Muscle layer of duodenum (tissue), 2 donors: Measurements from ENCODE around the gene GPR135.
"Not testable (repeated sequence)": the region's sequence is repeated elsewhere in the genome, so short reads cannot be mapped to it uniquely, and the experiment has no call there.

Experiments used
- H3K27ac ChIP-seq: one replicate; pipeline ENCODE4 v1.7.0; 2013; ENCODE audit warnings: mild to moderate bottlenecking, low read length
- H3K27me3 ChIP-seq: one replicate; pipeline ENCODE4 v1.7.0; 2013; ENCODE audit warnings: low read depth, mild to moderate bottlenecking, control low read depth, low read length
- H3K36me3 ChIP-seq, 2 donors: one replicate each; pipeline ENCODE4 v1.7.0; 2013; ENCODE audit warnings: low read length in 2 of 2, control low read depth in 1 of 2, mild to moderate bottlenecking in 1 of 2; ENCODE audit not compliant: insufficient read depth in 2 of 2, control insufficient read depth in 1 of 2
- H3K4me1 ChIP-seq, 2 donors: one replicate each; pipeline ENCODE4 v1.7.0; 2013; ENCODE audit warnings: low read length in 2 of 2, mild to moderate bottlenecking in 2 of 2, control low read depth in 1 of 2, moderate library complexity in 1 of 2; ENCODE audit not compliant: insufficient read depth in 2 of 2, control insufficient read depth in 1 of 2
- H3K4me3 ChIP-seq, 2 donors: one replicate each; pipeline ENCODE4 v1.7.0; 2013; ENCODE audit warnings: low read length in 2 of 2, low read depth in 1 of 2, mild to moderate bottlenecking in 1 of 2
- H3K9me3 ChIP-seq, 2 donors: one replicate each; pipeline ENCODE4 v1.7.0; 2013; ENCODE audit warnings: low read length in 2 of 2, control low read depth in 1 of 2, mild to moderate bottlenecking in 1 of 2; ENCODE audit not compliant: control insufficient read depth in 1 of 2
- donor health status: healthy.

Gene GPR135

DNA sequence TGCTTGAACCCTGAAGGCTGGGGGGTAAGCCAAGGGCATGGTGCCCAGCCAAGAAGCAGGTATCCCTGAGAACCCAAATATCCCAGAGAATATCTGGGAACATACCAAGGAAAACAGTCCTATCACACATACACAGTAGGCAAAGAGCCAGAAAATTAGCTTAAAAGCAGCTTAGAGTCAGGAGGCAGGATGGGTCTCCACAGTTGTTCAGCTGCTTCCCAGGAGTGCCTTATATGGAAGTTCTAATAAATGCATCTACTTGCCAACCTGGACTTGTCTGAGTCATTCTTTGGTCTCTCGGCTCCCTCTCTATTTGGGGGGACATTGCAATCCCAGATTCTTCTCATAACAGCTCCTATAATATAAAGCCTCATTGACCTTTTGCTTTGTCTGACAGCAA, 9.0 kb upstream of the GPR135 start:
- peaks cover 0 to 2% of the 10 kb centered on the region in 2 donors for H3K4me1 ChIP-seq
- H3K27ac ChIP-seq, result no peak overlapping the region
- H3K27me3 ChIP-seq, result no peaks in the 10 kb centered on the region
- peaks cover 16 to 28% of the 10 kb centered on the region in 2 donors for H3K36me3 ChIP-seq
- no peaks in the 10 kb centered on the region for H3K9me3 ChIP-seq
- H3K4me3 ChIP-seq, result no peak overlapping the region

GRCh38 chr14:59464486-59465315, 479 bp downstream of the GPR135 start:
- Histone ChIP-seq H3K4me3 (peak overlapping the region; percentile 38 to 74), H3K4me1 (peaks cover 0 to 12% of the 10 kb centered on the region in 2 donors), H3K36me3 (no peaks in the 10 kb centered on the region), H3K9me3 (no peaks in the 10 kb centered on the region), H3K27ac (no peak overlapping the region), H3K27me3 (no peaks in the 10 kb centered on the region)

DNA sequence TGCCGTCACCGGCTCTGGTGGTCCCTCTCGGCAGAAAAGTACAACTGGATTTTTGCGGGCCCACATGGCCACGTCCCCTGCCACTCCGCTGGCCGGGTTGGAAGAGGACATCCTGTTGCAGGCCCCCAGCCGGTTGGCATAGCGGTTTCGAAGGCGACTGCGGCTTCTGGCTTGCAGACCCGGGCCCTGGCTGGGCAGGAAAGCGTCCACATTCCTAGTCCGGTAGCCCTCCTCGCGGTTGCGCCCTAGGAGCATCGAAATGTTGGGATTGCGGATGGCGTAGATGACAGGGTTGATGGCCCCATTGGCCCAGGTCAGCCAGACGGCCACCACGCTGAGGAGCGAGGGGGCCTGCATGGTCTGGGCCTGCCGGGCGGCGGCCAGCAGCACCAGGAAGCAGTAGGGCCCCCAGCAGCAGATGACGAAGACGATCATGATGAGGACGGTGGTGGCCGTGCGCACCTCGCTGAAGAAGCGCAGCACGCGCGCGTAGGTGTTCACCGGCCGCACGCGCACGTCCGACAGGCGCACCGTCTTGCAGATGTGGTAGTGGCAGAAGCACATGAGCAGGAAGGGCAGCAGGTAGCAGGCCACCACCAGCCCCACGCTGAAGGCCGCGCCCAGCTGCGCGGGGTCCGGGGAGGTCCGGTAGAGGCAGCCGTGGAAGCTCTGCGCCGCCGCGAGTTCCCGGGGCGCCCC, 1.2 kb downstream of the GPR135 start:
- H3K9me3 ChIP-seq, result no peaks in the 10 kb centered on the region
- H3K36me3 ChIP-seq, result no peaks in the 10 kb centered on the region
- H3K27ac ChIP-seq, result no peak overlapping the region
- H3K27me3 ChIP-seq, result no peaks in the 10 kb centered on the region
- peak overlapping the region; percentile 38 to 74 for H3K4me3 ChIP-seq
- H3K4me1 ChIP-seq, result peaks cover 0 to 12% of the 10 kb centered on the region in 2 donors

DNA sequence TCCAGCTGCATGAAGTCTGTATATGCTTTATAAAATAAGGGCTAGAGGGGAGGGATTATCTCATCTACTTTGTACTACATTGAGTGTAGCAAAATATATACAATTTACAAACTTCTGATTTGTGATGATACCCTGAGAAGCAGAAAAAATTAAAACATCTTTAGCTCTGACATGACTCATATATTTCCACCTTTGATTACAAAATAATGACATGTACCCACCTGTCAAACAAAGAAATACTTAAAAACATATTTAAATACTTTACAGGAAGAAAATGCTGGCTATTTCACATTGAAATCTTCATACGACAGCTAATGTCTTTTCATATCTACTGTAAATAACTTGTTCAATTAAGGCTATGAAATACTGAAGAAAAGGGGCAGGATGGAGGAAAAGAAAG, 3.3 kb downstream of the GPR135 start:
- H3K4me3 ChIP-seq, result no peak overlapping the region
- no peaks in the 10 kb centered on the region for H3K36me3 ChIP-seq

GRCh38 chr14:59460378-59460777, 4.8 kb downstream of the GPR135 start:
- H3K4me3 ChIP-seq, result no peak overlapping the region
- no peaks in the 10 kb centered on the region for H3K9me3 ChIP-seq
- H3K36me3 ChIP-seq, result peaks cover 0 to 8% of the 10 kb centered on the region in 2 donors
- H3K4me1 ChIP-seq, result peaks cover 0 to 12% of the 10 kb centered on the region in 2 donors
- H3K27me3 ChIP-seq, result no peaks in the 10 kb centered on the region
- no peak overlapping the region for H3K27ac ChIP-seq

More for the DNA sequence above, 3.3 kb downstream of the GPR135 start:
- H3K4me1 ChIP-seq, result peaks cover 0 to 12% of the 10 kb centered on the region in 2 donors
- no peaks in the 10 kb centered on the region for H3K9me3 ChIP-seq
- no peaks in the 10 kb centered on the region for H3K27me3 ChIP-seq
- H3K27ac ChIP-seq, result no peak overlapping the region

GRCh38 chr14:59458486-59458885, 6.7 kb downstream of the GPR135 start:
- H3K9me3 ChIP-seq, result no peaks in the 10 kb centered on the region
- no peak overlapping the region for H3K27ac ChIP-seq
- H3K36me3 ChIP-seq, result peaks cover 0 to 12% of the 10 kb centered on the region in 2 donors
- H3K27me3 ChIP-seq, result no peaks in the 10 kb centered on the region
- H3K4me1 ChIP-seq, result peaks cover 0 to 5% of the 10 kb centered on the region in 2 donors
- no peak overlapping the region for H3K4me3 ChIP-seq

DNA sequence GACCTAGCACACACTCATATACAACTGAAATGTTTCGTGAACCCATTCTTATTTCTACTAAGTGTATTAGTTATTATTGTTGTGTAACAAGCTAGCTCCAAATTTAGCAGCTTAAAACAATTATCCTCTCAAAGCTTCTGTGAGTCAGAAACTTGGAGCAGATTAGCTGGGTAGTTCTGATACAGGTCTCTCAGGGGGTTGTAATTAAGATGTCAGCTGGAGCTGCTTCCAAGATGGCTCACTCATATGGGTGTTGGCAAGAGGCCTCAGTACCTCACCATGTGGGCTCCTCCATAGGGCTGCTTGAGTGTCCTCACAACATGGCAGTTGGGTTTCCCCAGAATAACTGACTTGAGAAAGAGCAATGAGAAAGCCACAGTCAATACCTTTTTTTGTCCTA, 9.8 kb downstream of the GPR135 start:
- Histone ChIP-seq H3K4me3 (no peak overlapping the region), H3K4me1 (no peaks in the 10 kb centered on the region), H3K27me3 (no peaks in the 10 kb centered on the region), H3K36me3 (peaks cover 0 to 12% of the 10 kb centered on the region in 2 donors), H3K9me3 (no peaks in the 10 kb centered on the region), H3K27ac (no peak overlapping the region)

- peak overlapping the region; percentile 18 for H3K27ac ChIP-seq
- no peaks in the 10 kb centered on the region for H3K9me3 ChIP-seq
- H3K27me3 ChIP-seq, result no peaks in the 10 kb centered on the region
These were observed 11.0 kb downstream of the GPR135 start for GRCh38 chr14:59454139-59454538.

DNA sequence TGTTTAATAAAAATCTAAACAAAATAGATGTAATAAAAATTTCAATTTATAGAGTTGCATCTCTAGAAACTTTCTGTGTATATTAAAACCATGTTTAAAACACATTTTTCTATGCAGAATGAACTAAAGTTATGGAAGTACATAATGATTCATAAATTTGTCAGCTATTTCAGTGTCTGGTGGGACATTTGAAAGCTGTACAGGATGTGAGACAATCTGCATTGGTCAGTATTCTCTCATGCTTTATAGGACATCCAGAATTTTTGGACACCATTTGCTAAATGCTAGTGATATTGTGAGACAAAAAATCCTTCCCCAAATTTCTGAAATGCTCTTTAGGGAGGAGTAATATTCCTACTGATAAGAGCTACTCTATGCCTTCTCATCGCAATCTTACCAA, 13.3 kb downstream of the GPR135 start:
- Histone ChIP-seq H3K4me3 (no peak overlapping the region), H3K27ac (no peak overlapping the region), H3K27me3 (no peaks in the 10 kb centered on the region), H3K9me3 (no peaks in the 10 kb centered on the region), H3K36me3 (peaks cover 0 to 12% of the 10 kb centered on the region in 2 donors), H3K4me1 (no peaks in the 10 kb centered on the region)

More at GRCh38 chr14:59454139-59454538, 11.0 kb downstream of the GPR135 start:
- Histone ChIP-seq H3K36me3 (peaks cover 0 to 12% of the 10 kb centered on the region in 2 donors), H3K4me1 (no peaks in the 10 kb centered on the region), H3K4me3 (no peak overlapping the region)

DNA sequence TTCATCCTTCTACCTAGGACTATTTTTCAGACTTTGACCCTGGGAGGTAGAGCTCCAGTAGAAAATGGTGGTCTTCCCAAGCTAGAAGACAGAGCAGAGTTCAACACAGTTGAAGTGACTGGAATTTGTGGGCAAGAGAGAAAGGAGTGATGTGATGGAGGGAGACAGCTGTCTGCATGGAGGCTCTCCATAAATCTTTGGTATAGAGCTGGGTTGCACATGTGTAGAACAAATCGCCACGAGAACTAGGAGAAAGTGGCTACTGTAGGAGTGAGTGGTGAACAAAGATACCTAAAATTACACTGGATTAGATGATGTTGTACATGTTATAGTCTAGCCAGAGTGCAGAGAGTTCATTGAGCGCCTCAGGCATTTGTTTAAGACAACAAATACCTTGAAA, 14.5 kb downstream of the GPR135 start:
- no peak overlapping the region for H3K27ac ChIP-seq
- no peaks in the 10 kb centered on the region for H3K27me3 ChIP-seq
- peaks cover 0 to 6% of the 10 kb centered on the region in 2 donors for H3K36me3 ChIP-seq
- H3K9me3 ChIP-seq, result no peaks in the 10 kb centered on the region
- H3K4me1 ChIP-seq, result no peaks in the 10 kb centered on the region
- no peak overlapping the region for H3K4me3 ChIP-seq

DNA sequence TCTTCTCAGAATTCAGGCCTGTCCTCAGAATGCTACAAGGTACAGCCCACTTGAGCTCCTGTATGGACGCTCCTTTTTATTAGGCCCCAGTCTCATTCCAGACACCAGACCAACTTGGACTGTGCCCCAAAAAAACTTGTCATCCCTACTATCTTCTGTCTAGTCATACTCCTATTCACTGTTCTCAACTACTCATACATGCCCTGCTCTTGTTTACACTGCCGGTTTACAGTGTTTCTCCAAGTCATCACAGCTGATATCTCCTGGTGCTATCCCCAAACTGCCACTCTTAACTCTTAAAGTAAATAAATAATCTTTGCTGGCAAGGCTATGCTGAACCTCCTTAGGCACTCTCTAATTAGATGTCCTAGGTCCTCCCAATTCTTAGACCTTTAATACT, 16.5 kb downstream of the GPR135 start:
- not testable (repeated sequence) for H3K36me3 ChIP-seq, H3K9me3 ChIP-seq, H3K4me3 ChIP-seq, H3K4me1 ChIP-seq, H3K27me3 ChIP-seq, H3K27ac ChIP-seq
